ENCODE measurements around the gene TMPRSS3. TPM values are rescaled to one million over a fixed set of nuclear protein-coding genes. Genes with fewer than 3 reads are reported as not detected.

The TMPRSS3 gene
- total RNA-seq, 1 experiment from 2014 or later, result 4.3 TPM

- no peaks in the 10 kb centered on the region for H4K20me1 ChIP-seq (ENCODE audit: insufficient read depth)
- H3K27ac ChIP-seq, result no peak overlapping the region
- H3K79me2 ChIP-seq (ENCODE audit: low read depth), result no peaks in the 10 kb centered on the region
- ChIA-PET POLR2A (ENCODE audit: unreplicated experiment) (no interaction called here), CTCF (no interaction called here)
- no peak for TF ChIP-seq EZH2 (IDR thresholded peaks at IDR 0.05; ENCODE audit: low read depth)
- no peak for TF ChIP-seq CTCF (conservative IDR thresholded peaks at IDR 0.05)
- H3K4me3 ChIP-seq, result no peak overlapping the region
- no peaks in the 10 kb centered on the region for H3K9me3 ChIP-seq (ENCODE audit: insufficient read depth, low read depth)
- H2AFZ ChIP-seq, result no peak overlapping the region
- no peaks in the 10 kb centered on the region for H3K36me3 ChIP-seq (ENCODE audit: low read depth)
- H3K27me3 ChIP-seq (ENCODE audit: insufficient read depth, low read depth), result no peaks in the 10 kb centered on the region
- no peak for DNase-seq
- intact Hi-C loops (cut with micrococcal nuclease; ENCODE audit: unreplicated experiment), result no loop called here
- H3F3A ChIP-seq (ENCODE audit: insufficient read depth, low read depth), result no peaks in the 10 kb centered on the region
- H3K4me2 ChIP-seq, result no peak overlapping the region
- H3K4me1 ChIP-seq (replicated peaks; ENCODE audit: insufficient read depth), result peaks cover 31% of the 10 kb centered on the region
- no TSS peak for BruUV-seq (replicated peaks)
- no peaks in the 10 kb centered on the region for H3K9me2 ChIP-seq (ENCODE audit: insufficient read depth)
Measured at GRCh38 chr21:42392731-42393442, 3.0 kb downstream of the TMPRSS3 start.

GRCh38 chr21:42391297-42391696 lies 4.6 kb downstream of the TMPRSS3 start:
- H3K79me2 ChIP-seq (ENCODE audit: low read depth), result no peaks in the 10 kb centered on the region
- no TSS peak for BruUV-seq (replicated peaks)
- ChIA-PET CTCF (no interaction called here), POLR2A (ENCODE audit: unreplicated experiment) (no interaction called here)
- H3K9me3 ChIP-seq (ENCODE audit: insufficient read depth, low read depth), result no peaks in the 10 kb centered on the region
- intact Hi-C loops (cut with micrococcal nuclease; ENCODE audit: unreplicated experiment), result no loop called here
- DNase-seq, result no peak
- H2AFZ ChIP-seq, result no peak overlapping the region
- H3K4me3 ChIP-seq, result no peak overlapping the region
- H3K4me2 ChIP-seq, result no peak overlapping the region
- H4K20me1 ChIP-seq (ENCODE audit: insufficient read depth), result no peaks in the 10 kb centered on the region
- H3K27me3 ChIP-seq (ENCODE audit: insufficient read depth, low read depth), result no peaks in the 10 kb centered on the region
- H3K27ac ChIP-seq, result no peak overlapping the region
- TF ChIP-seq EZH2 (IDR thresholded peaks at IDR 0.05; ENCODE audit: low read depth) (no peak), CTCF (conservative IDR thresholded peaks at IDR 0.05) (no peak)
- no peaks in the 10 kb centered on the region for H3F3A ChIP-seq (ENCODE audit: insufficient read depth, low read depth)
- no peaks in the 10 kb centered on the region for H3K9me2 ChIP-seq (ENCODE audit: insufficient read depth)
- H3K4me1 ChIP-seq (replicated peaks; ENCODE audit: insufficient read depth), result peaks cover 27% of the 10 kb centered on the region
- no peaks in the 10 kb centered on the region for H3K36me3 ChIP-seq (ENCODE audit: low read depth)

- Histone ChIP-seq H3K9me2 (ENCODE audit: insufficient read depth) (no peaks in the 10 kb centered on the region), H3K27me3 (ENCODE audit: insufficient read depth, low read depth) (no peaks in the 10 kb centered on the region), H2AFZ (no peak overlapping the region), H3K4me1 (replicated peaks; ENCODE audit: insufficient read depth) (peaks cover 23% of the 10 kb centered on the region), H4K20me1 (ENCODE audit: insufficient read depth) (no peaks in the 10 kb centered on the region), H3K27ac (no peak overlapping the region), H3K4me3 (no peak overlapping the region), H3K36me3 (ENCODE audit: low read depth) (no peaks in the 10 kb centered on the region), H3K79me2 (ENCODE audit: low read depth) (no peaks in the 10 kb centered on the region), H3K9me3 (ENCODE audit: insufficient read depth, low read depth) (no peaks in the 10 kb centered on the region), H3F3A (ENCODE audit: insufficient read depth, low read depth) (no peaks in the 10 kb centered on the region), H3K4me2 (no peak overlapping the region)
- CTCF ChIA-PET, result no interaction called here
- intact Hi-C loops (cut with micrococcal nuclease; ENCODE audit: unreplicated experiment), result no loop called here
- DNase-seq, result no peak
- no peak for TF ChIP-seq EZH2 (IDR thresholded peaks at IDR 0.05; ENCODE audit: low read depth)
- TF ChIP-seq CTCF (conservative IDR thresholded peaks at IDR 0.05), result no peak
- POLR2A ChIA-PET (ENCODE audit: unreplicated experiment), result no interaction called here
- no TSS peak for BruUV-seq (replicated peaks)
Measured at GRCh38 chr21:42390696-42391095, 5.2 kb downstream of the TMPRSS3 start.

All from PC-9 (cell line).